Inflammatory macrophage (primary cell): ENCODE data around the gene BPIFB3.
"Not testable (repeated sequence)": the region's sequence is repeated elsewhere in the genome, so short reads cannot be mapped to it uniquely, and the experiment has no call there.

ENCODE experiments used
- DNase-seq, 2 donors: peaks; one replicate each; pipeline ENCODE4 v3.0.0-alpha.2; 2020 to 2022

Gene BPIFB3

GRCh38 chr20:33030569-33030968 is 23.1 kb upstream of the BPIFB3 start:
- no peak for DNase-seq

GRCh38 chr20:33031531-33031930 is 22.2 kb upstream of the BPIFB3 start, which contains the start of gene BPIFB6:
Gene BPIFB6, plus strand, starts transcription at chr20:33031648. Its CDS starts 0 bp downstream, at chr20:33031648.
- DNase-seq, result no peak

- DNase-seq, result no peak
Observed at GRCh38 chr20:33032555-33032954, 21.1 kb upstream of the BPIFB3 start.

GRCh38 chr20:33033381-33033780 is 20.3 kb upstream of the BPIFB3 start:
- DNase-seq, result no peak

GRCh38 chr20:33034115-33034514 is 19.6 kb upstream of the BPIFB3 start:
- no peak for DNase-seq

- no peak for DNase-seq
Observed at GRCh38 chr20:33034901-33035492, 18.7 kb upstream of the BPIFB3 start.

- DNase-seq, result no peak
Observed at GRCh38 chr20:33037456-33037855, 16.2 kb upstream of the BPIFB3 start.

- no peak for DNase-seq
Observed at GRCh38 chr20:33038243-33038642, 15.5 kb upstream of the BPIFB3 start.

GRCh38 chr20:33042430-33042829 is 11.3 kb upstream of the BPIFB3 start:
- no peak for DNase-seq

- no peak for DNase-seq
Observed at GRCh38 chr20:33042983-33043730, 10.5 kb upstream of the BPIFB3 start.

GRCh38 chr20:33043731-33044181 is 9.9 kb upstream of the BPIFB3 start:
- DNase-seq, result no peak

GRCh38 chr20:33045129-33045721 is 8.5 kb upstream of the BPIFB3 start:
- DNase-seq, result not testable (repeated sequence)

GRCh38 chr20:33046412-33046811 is 7.3 kb upstream of the BPIFB3 start:
- no peak for DNase-seq

GRCh38 chr20:33051333-33051732 is 2.4 kb upstream of the BPIFB3 start:
- DNase-seq, result no peak

GRCh38 chr20:33054381-33054780 is 678 bp downstream of the BPIFB3 start:
- no peak for DNase-seq

- no peak for DNase-seq
Observed at GRCh38 chr20:33054791-33055190, 1.1 kb downstream of the BPIFB3 start.

GRCh38 chr20:33059136-33059535 is 5.4 kb downstream of the BPIFB3 start:
- no peak for DNase-seq

- no peak for DNase-seq
Observed at GRCh38 chr20:33059741-33060390, 6.2 kb downstream of the BPIFB3 start.

GRCh38 chr20:33061658-33062028 is 7.9 kb downstream of the BPIFB3 start:
- DNase-seq, result no peak

- no peak for DNase-seq
Observed at GRCh38 chr20:33062105-33062824, 8.6 kb downstream of the BPIFB3 start.

GRCh38 chr20:33062825-33063149 is 9.1 kb downstream of the BPIFB3 start:
- no peak for DNase-seq

- DNase-seq, result no peak
Observed at GRCh38 chr20:33063271-33063670, 9.6 kb downstream of the BPIFB3 start.
